Liver (tissue), 6 donors: ENCODE measurements around the gene STRN. TPM values are rescaled to one million over a fixed set of nuclear protein-coding genes. Genes with fewer than 3 reads are reported as not detected.

ENCODE experiments used
- EGR1 ChIP-seq, 2 donors: IDR thresholded peaks; 2 replicates each; pipeline ENCODE4 v1.6.1; 2016 to 2018; ENCODE audit warnings: antibody characterized with exemption in 2 of 2, low read depth in 2 of 2
- NR2F2 ChIP-seq: IDR thresholded peaks from 2 replicates; pipeline ENCODE4 v1.6.1; 2016; ENCODE audit warnings: antibody characterized with exemption
- polyA plus RNA-seq, 2 donors: library from polyadenylated mRNA; stranded (reverse) in 1 of 2; unstranded in 1 of 2; fragments of 200-250 nt in 1 of 2; fragments of >200 nt in 1 of 2; fragmentation: Nextera tagmentation in 1 of 2; extraction: Ambion mirVana in 1 of 2; gene quantifications; one replicate each; pipeline versions ENCODE4 v1.2.1 to v1.2.3, GENCODE V29; 2013 to 2015
- small RNA-seq: library from RNA; depleted of rRNA; stranded (forward); fragments of <200 nt; gene quantifications from one replicate; pipeline ENCODE3, GENCODE V24; 2014
- total RNA-seq, 2 donors: library from RNA; depleted of rRNA; stranded (reverse); fragments of >200 nt; gene quantifications; one replicate each; pipeline ENCODE4 v1.2.3, GENCODE V29; 2014
- donor health status: healthy.
- donor health status: healthy.
- donor health status: healthy.

Gene STRN
- total and polyA plus RNA-seq, 4 donors = 2.5 to 11.9 (median 5.6) TPM

DNA sequence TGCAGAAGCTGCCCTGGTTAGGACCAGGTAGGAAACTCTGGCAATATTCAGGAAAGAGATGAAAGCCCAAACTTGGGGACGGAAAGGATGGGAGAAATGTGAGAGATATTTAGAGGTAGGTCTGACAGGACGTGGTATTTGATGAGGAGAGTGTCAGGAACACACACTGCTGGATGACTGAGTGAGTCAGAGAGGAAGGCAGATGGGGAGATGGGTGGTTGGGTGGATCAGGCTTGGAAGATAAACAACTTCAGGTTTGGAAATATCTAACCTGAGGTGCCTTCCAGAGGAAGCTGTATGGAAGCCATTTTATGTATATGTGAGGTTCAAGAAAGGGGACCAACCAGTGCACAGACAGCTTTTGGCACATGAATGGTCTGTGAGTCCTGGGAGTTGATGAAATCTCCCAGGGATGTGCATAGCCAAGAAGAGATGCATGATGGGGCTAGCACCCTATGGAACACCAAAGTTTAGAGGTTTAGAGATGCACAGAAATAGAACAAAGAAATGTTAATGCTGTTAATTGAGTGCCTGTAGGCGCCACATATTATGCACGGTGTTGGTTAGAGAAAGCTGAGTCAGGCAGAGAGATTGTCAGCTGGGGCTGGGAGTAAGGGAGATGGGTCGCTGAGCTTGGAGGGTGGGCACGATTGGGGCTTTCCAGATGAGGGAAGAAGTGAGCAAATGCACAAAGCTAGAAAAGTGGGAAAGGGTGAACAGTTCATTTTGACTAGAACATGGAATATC lies 168.8 kb downstream of the STRN start (continued):
- no peak for TF ChIP-seq EGR1 (IDR thresholded peaks at IDR 0.05; ENCODE audit: low read depth in 2 of 2)
- no peak for TF ChIP-seq NR2F2

Small RNA genes within 50 kb of the gene (small RNA-seq; reads per million reads assigned to genes)
- gene RNU6-577P = not detected

Other genes starting within 250 kb of the STRN start
- gene HEATR5B, start 117.8 kb upstream of the STRN start, total RNA-seq = 10 to 100 TPM; 16.3 to 24.3 TPM
- 1 to 10 TPM; 4.1 to 6.9 TPM for gene HEATR5B, start 117.8 kb upstream of the STRN start, polyA plus RNA-seq
- 1 to 10 TPM; 4.9 to 7.3 TPM for gene GPATCH11, start 118.0 kb upstream of the STRN start, total RNA-seq
- 1 to 10 TPM; 1.4 to 1.9 TPM for gene GPATCH11, start 118.0 kb upstream of the STRN start, polyA plus RNA-seq
- 10 to 100 TPM; 14.9 to 20.0 TPM for gene EIF2AK2, start 190.4 kb upstream of the STRN start, total RNA-seq
- 10 to 100 TPM in 1 of 2 donors, 1 to 10 TPM in 1; 4.4 to 11.4 TPM for gene EIF2AK2, start 190.4 kb upstream of the STRN start, polyA plus RNA-seq
- gene SULT6B1, start 222.1 kb upstream of the STRN start, total RNA-seq = not detected
- not detected for gene SULT6B1, start 222.1 kb upstream of the STRN start, polyA plus RNA-seq
- gene CEBPZOS, start 230.0 kb upstream of the STRN start, total RNA-seq = 10 to 100 TPM; 10.2 to 16.8 TPM
- 10 to 100 TPM in 1 of 2 donors, 1 to 10 TPM in 1; 9.1 to 22.9 TPM for gene CEBPZOS, start 230.0 kb upstream of the STRN start, polyA plus RNA-seq